GM21723 (cell line): ENCODE measurements around the gene XRN2.
"Not testable (repeated sequence)": the region's sequence is repeated elsewhere in the genome, so short reads cannot be mapped to it uniquely, and the experiment has no call there.

Experiments used
- ATAC-seq: cut with Tn5 transposase; IDR thresholded peaks from one replicate; pipeline ENCODE4 v1.9.1; 2021; ENCODE audit warnings: mild to moderate bottlenecking, moderate library complexity; ENCODE audit not compliant: unreplicated experiment

The XRN2 gene

DNA sequence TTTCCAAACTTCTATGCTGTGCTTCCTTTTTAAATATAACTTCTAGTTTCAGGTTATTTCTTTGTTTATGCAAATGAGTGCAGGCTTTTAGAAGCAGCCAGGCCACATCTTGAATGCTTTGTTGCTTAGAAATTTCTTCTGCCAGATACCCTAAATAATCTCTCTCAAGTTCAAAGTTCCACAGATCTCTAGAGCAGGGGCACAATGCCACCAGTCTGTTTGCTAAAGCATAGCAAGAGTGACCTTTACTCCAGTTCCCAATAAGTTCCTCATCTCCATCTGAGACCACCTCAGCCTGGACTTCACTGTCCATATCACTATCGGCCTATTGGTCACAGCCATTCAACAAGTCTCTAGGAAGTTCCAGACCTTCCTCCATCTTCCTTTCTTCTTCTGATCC, 120.6 kb downstream of the XRN2 start:
- ATAC-seq, result not testable (repeated sequence)

DNA sequence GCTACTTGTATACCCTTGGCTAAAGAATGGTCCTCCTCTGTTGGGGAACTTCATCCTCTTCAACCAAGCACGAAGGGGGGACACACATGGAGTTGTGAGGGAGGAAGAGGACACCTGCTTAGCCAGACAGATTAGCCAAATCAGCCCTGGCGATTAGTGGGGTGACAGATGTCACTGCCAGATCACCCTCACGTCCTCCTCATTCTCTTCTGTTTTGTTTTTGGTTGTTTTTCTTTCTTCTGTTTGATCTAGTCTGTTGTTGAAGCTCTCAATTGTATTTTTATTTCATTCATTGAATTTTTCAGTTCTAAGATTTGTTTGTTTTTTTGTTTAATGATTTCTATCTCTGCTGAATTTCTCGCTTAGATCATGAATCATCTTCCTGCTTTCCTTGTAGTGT, 121.7 kb downstream of the XRN2 start:
- ATAC-seq, result no peak

- no peak for ATAC-seq
Measured at GRCh38 chr20:21430020-21430419, 126.9 kb downstream of the XRN2 start.

DNA sequence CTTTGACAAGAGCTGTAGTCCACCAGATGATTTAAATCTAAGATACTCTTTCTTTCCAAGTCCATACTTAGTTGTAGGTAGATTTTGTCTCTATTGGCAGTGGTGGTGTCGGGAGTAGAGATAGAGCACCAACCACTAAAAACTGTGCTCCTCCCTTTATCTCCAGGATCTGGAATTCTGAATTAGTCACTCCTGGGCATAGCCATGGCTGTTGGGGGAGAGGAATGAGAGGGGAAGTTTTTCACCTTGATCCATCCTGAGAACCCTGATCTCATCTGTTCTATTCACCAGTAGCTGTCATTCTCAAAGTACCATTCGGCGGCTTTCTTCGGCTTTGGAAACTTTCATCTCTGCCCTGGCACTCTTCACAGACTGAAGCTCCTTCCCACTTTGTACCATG, 129.8 kb downstream of the XRN2 start:
- no peak for ATAC-seq

DNA sequence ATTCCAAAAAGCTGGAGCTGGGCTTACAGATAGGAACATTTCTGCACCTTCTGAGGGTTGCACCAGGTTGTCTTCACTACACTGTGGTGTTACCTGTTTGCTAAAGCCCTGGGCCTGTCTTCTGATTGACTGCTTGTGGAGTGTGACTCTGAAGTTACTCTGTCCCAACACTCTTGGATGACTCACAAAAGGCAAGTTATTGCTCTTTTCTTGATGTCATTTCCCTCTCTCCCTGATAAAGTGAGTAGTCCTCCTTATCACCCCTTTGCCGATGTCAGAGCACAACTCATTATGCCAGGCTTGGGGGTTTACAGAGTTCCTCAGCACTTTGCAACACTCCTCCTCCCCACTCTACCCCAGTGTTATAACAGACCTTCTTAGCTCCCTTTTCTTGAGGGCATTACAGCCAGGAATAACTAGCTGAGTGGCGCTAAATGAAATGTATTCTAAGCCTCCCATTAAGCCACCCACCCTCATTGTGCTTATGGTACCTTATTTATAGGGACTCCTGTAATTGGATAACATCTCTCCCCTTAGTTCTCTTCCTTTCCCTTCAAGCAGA, 130.3 kb downstream of the XRN2 start:
- no peak for ATAC-seq

DNA sequence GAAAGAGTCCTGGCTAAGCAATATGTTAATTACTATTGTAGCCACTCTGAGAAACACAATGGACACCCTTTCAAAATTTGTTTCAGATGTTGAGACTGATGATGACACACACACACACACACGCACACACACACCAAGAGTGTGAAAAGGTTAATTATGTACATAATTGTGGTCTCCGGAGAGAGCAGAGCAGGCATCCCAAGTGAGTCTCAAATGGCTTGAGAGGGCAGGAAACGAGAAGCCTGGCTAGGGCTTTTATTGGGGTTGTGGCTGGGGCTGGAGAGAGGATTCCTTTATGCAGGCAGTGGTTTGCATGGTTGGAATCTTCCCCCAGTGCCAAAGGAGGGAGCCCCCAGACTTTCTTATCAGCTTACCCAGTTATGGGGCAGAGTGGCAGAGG, 132.4 kb downstream of the XRN2 start:
- ATAC-seq, result no peak

DNA sequence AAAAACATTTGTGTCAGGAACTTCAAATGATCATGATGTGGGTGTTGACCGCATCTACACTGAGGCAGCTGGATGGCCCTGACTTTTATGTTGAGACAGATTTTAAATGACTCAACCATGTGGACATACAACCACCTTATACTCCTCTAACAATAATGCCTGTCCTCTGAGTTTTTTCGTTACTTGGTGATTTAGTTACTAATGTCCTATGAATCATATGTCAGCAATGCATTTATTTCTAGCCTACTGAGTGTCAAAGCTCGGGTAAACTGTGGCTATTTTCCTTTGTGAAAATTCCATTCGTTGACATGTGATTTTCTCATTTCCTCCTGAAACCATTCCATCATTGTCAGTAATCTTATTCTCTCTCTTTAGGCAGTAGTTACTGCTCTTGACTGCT, 133.1 kb downstream of the XRN2 start:
- no peak for ATAC-seq

- no peak for ATAC-seq
Measured at GRCh38 chr20:21437248-21437647, 134.1 kb downstream of the XRN2 start.

GRCh38 chr20:21437816-21438215, 134.7 kb downstream of the XRN2 start:
- ATAC-seq, result no peak
